Gastroesophageal sphincter (tissue), 4 donors: ENCODE results near the gene KDM1A. TPM values are rescaled to one million over a fixed set of nuclear protein-coding genes. Genes with fewer than 3 reads are reported as not detected.
"Not testable (repeated sequence)": the region's sequence is repeated elsewhere in the genome, so short reads cannot be mapped to it uniquely, and the experiment has no call there.

Experiments used
- ATAC-seq: fragments of 150-250 bp; one replicate; pipeline ENCODE4 v1.9.1; 2016; ENCODE audit warnings: mild to moderate bottlenecking, moderate library complexity
- H3K27ac ChIP-seq, 4 donors: fragments of 200-600 bp; sonication (generic) in 3 of 4; 1 replicate in 3 of 4; 2 replicates in 1 of 4; pipeline ENCODE4 v1.5.1; 2016 to 2019
- H3K27me3 ChIP-seq: fragments of 200-600 bp; sonication (generic); one replicate; pipeline ENCODE4 v1.5.1; 2019
- H3K36me3 ChIP-seq, 2 donors: fragments of 200-600 bp; sonication (generic); one replicate each; pipeline ENCODE4 v1.5.1; 2019; ENCODE audit warnings: control low read depth in 1 of 2
- H3K4me1 ChIP-seq, 3 donors: fragments of 200-600 bp; sonication (generic); 1 replicate in 2 of 3; 2 replicates in 1 of 3; pipeline ENCODE4 v1.5.1; 2016 to 2019; ENCODE audit warnings: control low read depth in 2 of 3
- H3K4me3 ChIP-seq, 2 donors: fragments of 200-600 bp; sonication (generic); one replicate each; pipeline ENCODE4 v1.5.1; 2019; ENCODE audit warnings: mild to moderate bottlenecking in 1 of 2, moderate library complexity in 1 of 2
- H3K9me3 ChIP-seq, 3 donors: fragments of 200-600 bp; sonication (generic); one replicate each; pipeline ENCODE4 v1.5.1; 2017 to 2019; ENCODE audit warnings: control low read depth in 2 of 3
- EP300 ChIP-seq: sonication (generic); formaldehyde crosslinking; IDR thresholded peaks from one replicate; pipeline ENCODE4 v1.6.1; 2017; ENCODE audit warnings: antibody characterized with exemption, mild to moderate bottlenecking
- POLR2A ChIP-seq, 2 donors: fragments of 450-650 bp; IDR thresholded peaks; one replicate each; pipeline ENCODE4 v1.6.1; 2017; ENCODE audit warnings: antibody characterized with exemption in 2 of 2, mild to moderate bottlenecking in 2 of 2, moderate library complexity in 1 of 2
- POLR2AphosphoS5 ChIP-seq: sonication (generic); formaldehyde crosslinking; IDR thresholded peaks from one replicate; pipeline ENCODE4 v1.6.1; 2017; ENCODE audit warnings: antibody characterized with exemption
- WGBS, 2 donors: methylation state at CpG; one replicate each; pipeline ENCODE4 v1.1.5; 2018; ENCODE audit warnings: low coverage in 1 of 2; 5-methylcytosine and 5-hydroxymethylcytosine counted together
- total RNA-seq, 4 donors: library from RNA; depleted of rRNA; stranded (reverse); fragments of >200 nt; gene quantifications; one replicate each; pipeline ENCODE4 v1.1.0, GENCODE V29; 2016
- TF ChIP-seq, protein P1 (sequence below), 4 experiments: fragments of 200-600 bp in 2 of 4; fragments of 450-650 bp in 2 of 4; sonication (generic) in 1 of 4; IDR thresholded peaks; one replicate each; pipeline ENCODE4 v1.5.1; 2017 to 2019; ENCODE audit warnings: antibody characterized with exemption in 4 of 4, mild to moderate bottlenecking in 2 of 4, moderate library complexity in 2 of 4

KDM1A gene
- total RNA-seq, 4 donors from 2014 or later, result 48.9 to 62.4 (median 54.6) TPM

- no peak for ATAC-seq
- H3K9me3 ChIP-seq, result no peaks in the 10 kb centered on the region
- H3K4me1 ChIP-seq, result peaks cover 0 to 14% (median 5%) of the 10 kb centered on the region in 3 donors
- WGBS, 2 donors, result no CpG with 5 or more reads among the region's 5 CpGs
- no peaks in the 10 kb centered on the region for H3K36me3 ChIP-seq
- peaks cover 43% of the 10 kb centered on the region for H3K27me3 ChIP-seq
- TF ChIP-seq POLR2AphosphoS5 (no peak), EP300 (no peak), POLR2A (IDR thresholded peaks at IDR 0.05) (no peak)
- TF ChIP-seq, protein P1, sequence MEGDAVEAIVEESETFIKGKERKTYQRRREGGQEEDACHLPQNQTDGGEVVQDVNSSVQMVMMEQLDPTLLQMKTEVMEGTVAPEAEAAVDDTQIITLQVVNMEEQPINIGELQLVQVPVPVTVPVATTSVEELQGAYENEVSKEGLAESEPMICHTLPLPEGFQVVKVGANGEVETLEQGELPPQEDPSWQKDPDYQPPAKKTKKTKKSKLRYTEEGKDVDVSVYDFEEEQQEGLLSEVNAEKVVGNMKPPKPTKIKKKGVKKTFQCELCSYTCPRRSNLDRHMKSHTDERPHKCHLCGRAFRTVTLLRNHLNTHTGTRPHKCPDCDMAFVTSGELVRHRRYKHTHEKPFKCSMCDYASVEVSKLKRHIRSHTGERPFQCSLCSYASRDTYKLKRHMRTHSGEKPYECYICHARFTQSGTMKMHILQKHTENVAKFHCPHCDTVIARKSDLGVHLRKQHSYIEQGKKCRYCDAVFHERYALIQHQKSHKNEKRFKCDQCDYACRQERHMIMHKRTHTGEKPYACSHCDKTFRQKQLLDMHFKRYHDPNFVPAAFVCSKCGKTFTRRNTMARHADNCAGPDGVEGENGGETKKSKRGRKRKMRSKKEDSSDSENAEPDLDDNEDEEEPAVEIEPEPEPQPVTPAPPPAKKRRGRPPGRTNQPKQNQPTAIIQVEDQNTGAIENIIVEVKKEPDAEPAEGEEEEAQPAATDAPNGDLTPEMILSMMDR (IDR thresholded peaks at IDR 0.05), result no peak
- no peak within 1 kb of the TSS for H3K27ac ChIP-seq
- H3K4me3 ChIP-seq, result no peak within 1 kb of the TSS
Observed at GRCh38 chr1:22972760-22973159, 46.5 kb upstream of the KDM1A start, which contains the start of gene LACTBL1. TSS of gene LACTBL1 (minus strand) at chr1:22972866. CDS start at chr1:22972316, 550 bp downstream.

DNA sequence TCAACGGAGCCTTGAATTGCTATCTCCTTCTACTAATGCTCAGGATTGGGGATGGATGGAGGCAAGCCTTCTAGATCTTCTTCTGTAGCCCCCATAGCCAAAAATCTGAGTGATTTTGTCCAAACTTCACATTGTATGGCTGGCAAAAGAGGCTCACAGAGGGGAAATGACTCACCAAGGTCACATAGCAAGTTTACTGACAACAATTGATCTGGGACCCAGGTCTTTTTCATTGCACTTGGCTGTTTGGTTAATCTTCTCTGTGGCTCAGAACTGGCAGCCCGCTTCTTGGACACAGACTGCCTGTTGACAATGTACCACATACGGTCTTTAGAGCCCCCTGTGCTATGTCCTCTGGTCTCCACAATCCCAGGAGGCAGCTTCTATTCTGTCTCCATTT is 43.6 kb upstream of the KDM1A start:
- no peak for ATAC-seq
- no peaks in the 10 kb centered on the region for H3K36me3 ChIP-seq
- no peaks in the 10 kb centered on the region for H3K9me3 ChIP-seq
- no peaks in the 10 kb centered on the region for H3K4me1 ChIP-seq
- H3K27me3 ChIP-seq, result peaks cover 43% of the 10 kb centered on the region
- H3K27ac ChIP-seq, result no peak overlapping the region
- H3K4me3 ChIP-seq, result no peak overlapping the region
- TF ChIP-seq POLR2A (IDR thresholded peaks at IDR 0.05) (no peak), POLR2AphosphoS5 (no peak), EP300 (no peak)
- TF ChIP-seq, protein P1 (IDR thresholded peaks at IDR 0.05), result no peak
- WGBS, 2 donors, result 40 to 83% methylated on average over 1 to 2 of the region's 3 CpGs

DNA sequence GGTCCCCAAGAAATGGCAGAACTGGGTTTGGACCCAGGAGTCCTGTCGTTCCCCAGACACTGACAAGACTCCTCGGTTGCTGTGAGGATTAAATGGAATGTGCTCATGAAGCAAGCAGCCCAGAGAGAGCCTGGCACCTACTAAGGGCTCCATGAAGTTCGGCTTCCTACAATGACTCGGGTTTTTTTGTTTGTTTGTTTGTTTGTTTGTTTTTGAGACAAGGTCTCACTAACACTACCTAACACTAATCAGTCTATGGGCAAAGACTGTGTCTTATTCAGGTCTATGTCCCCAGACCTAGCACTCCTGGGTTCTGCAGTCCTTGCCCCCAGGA is 43.2 kb upstream of the KDM1A start:
- H3K36me3 ChIP-seq, result no peaks in the 10 kb centered on the region
- H3K27me3 ChIP-seq, result peaks cover 40% of the 10 kb centered on the region
- H3K9me3 ChIP-seq, result no peaks in the 10 kb centered on the region
- ATAC-seq, result no peak
- 60 to 64% methylated on average over 3 to 4 of the region's 4 CpGs for WGBS, 2 donors
- no peak overlapping the region for H3K4me3 ChIP-seq
- TF ChIP-seq, protein P1 (IDR thresholded peaks at IDR 0.05), result no peak
- TF ChIP-seq POLR2AphosphoS5 (no peak), POLR2A (IDR thresholded peaks at IDR 0.05) (no peak), EP300 (no peak)
- H3K4me1 ChIP-seq, result no peaks in the 10 kb centered on the region
- no peak overlapping the region for H3K27ac ChIP-seq

GRCh38 chr1:22976461-22977243 is 42.6 kb upstream of the KDM1A start:
- peak; percentile 62 for ATAC-seq
- Histone ChIP-seq H3K27me3 (peaks cover 34% of the 10 kb centered on the region), H3K9me3 (no peaks in the 10 kb centered on the region), H3K36me3 (no peaks in the 10 kb centered on the region), H3K4me3 (no peak overlapping the region), H3K4me1 (no peaks in the 10 kb centered on the region), H3K27ac (no peak overlapping the region)
- no peak for TF ChIP-seq EP300
- TF ChIP-seq, protein P1 (IDR thresholded peaks at IDR 0.05), result peak in 3 of 4 experiments; percentile 48 to 60 (median 54)
- 14 to 38% methylated on average over 7 to 8 of the region's 9 CpGs for WGBS, 2 donors

- TF ChIP-seq POLR2A (IDR thresholded peaks at IDR 0.05), result no peak
- TF ChIP-seq, protein P1 (IDR thresholded peaks at IDR 0.05), result no peak
- peaks cover 20% of the 10 kb centered on the region for H3K27me3 ChIP-seq
- WGBS, 2 donors, result 83% methylated on average over 3 of the region's 3 CpGs; no CpG with 5 or more reads in 1 of the 2 donors
- no peak for ATAC-seq
- H3K4me3 ChIP-seq, result no peak overlapping the region
- H3K4me1 ChIP-seq, result no peaks in the 10 kb centered on the region
- no peaks in the 10 kb centered on the region for H3K9me3 ChIP-seq
- H3K27ac ChIP-seq, result no peak overlapping the region
- H3K36me3 ChIP-seq, result no peaks in the 10 kb centered on the region
Observed at GRCh38 chr1:22978299-22978698, 41.0 kb upstream of the KDM1A start.

DNA sequence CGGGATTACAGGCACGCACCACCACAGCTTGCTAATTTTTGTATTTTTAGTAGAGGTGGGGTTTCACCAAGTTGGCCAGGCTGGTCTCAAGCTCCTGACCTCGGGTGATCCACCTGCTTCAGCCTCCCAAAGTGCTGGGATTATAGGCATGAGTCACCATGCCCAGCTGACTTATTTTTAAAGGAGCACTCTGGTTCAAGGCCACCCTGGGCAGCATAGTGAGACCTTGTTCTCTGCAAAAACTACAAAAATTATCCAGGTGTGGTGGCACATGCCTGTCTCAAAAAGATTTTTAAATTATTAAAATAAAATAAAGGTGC is 38.8 kb upstream of the KDM1A start:
- not testable (repeated sequence) for H3K27ac ChIP-seq, H3K36me3 ChIP-seq, H3K9me3 ChIP-seq, H3K4me1 ChIP-seq, H3K4me3 ChIP-seq, ATAC-seq
- WGBS, 2 donors, result no CpG with 5 or more reads among the region's 3 CpGs
- peaks cover 10% of the 10 kb centered on the region for H3K27me3 ChIP-seq
